HepG2 (cell line): ENCODE measurements around the gene SP5. TPM values are rescaled to one million over a fixed set of nuclear protein-coding genes. Genes with fewer than 3 reads are reported as not detected.
A peak's percentile ranks its signal among the peaks of the same experiment; 100 is the strongest.

Experiments
- ATAC-seq: fragments of 200-7000 bp; cut with Tn5 transposase; 3 replicates; pipeline ENCODE4 v1.9.1; 2020; ENCODE audit warnings: mild to moderate bottlenecking, moderate library complexity
- BruUV-seq: library from RNA; stranded (reverse); fragments of 400-500 nt; replicated peaks from 2 replicates; lab custom pipeline; 2021; lab: Mats Ljungman, UMichigan
- CTCF ChIA-PET: fragments of 300-600 bp; formaldehyde crosslinking; extraction: SDS; loops from one replicate; lab custom pipeline; 2021; ENCODE audit warnings: low total read pairs, inconsistent platforms, low intra/inter-chr PET ratio; lab: Yijun Ruan, JAX
- POLR2A ChIA-PET: fragments of 350-600 bp; sonication (Branson Sonifier 250); formaldehyde crosslinking; loops from one replicate; lab custom pipeline; 2020; ENCODE audit warnings: antibody characterized with exemption, inconsistent platforms; lab: Yijun Ruan, JAX
- DNase-seq: peaks from one replicate; pipeline ENCODE4 v3.0.0-alpha.2; 2015; ENCODE audit warnings: low spot score
- FAIRE-seq: peaks from 3 replicates; lab custom pipeline; 2011; peaks lifted over from hg19 to GRCh38; lab: Jason Lieb, UNC
- H2AFZ ChIP-seq: one replicate; pipeline ENCODE4 v1.6.1; 2011; ENCODE audit warnings: low read length, inconsistent platforms
- H3K27ac ChIP-seq: fragments of 300-600 bp; 3 replicates; pipeline ENCODE4 v1.8.0; 2011; ENCODE audit warnings: mixed run types, mild to moderate bottlenecking, mixed read lengths, low read length, inconsistent platforms; ENCODE audit not compliant: insufficient read depth; ENCODE audit errors: extremely low read length
- H3K27me3 ChIP-seq, 2 experiments: fragments of 200-600 bp in 1 of 2; 2 replicates in 1 of 2; 3 replicates in 1 of 2; pipeline versions ENCODE4 v1.6.0 to v1.8.0; 2011; ENCODE audit warnings: low read length in 2 of 2, mild to moderate bottlenecking in 2 of 2, moderate library complexity in 2 of 2, inconsistent platforms in 1 of 2; ENCODE audit not compliant: insufficient read depth in 2 of 2, control insufficient read depth in 1 of 2
- H3K36me3 ChIP-seq, 2 experiments: fragments of 200-600 bp in 1 of 2; replicated peaks in 1 of 2; 2 replicates in 1 of 2; 3 replicates in 1 of 2; pipeline versions ENCODE4 v1.5.1 to v1.8.0; 2011; ENCODE audit warnings: low read length in 2 of 2, inconsistent platforms in 1 of 2; ENCODE audit not compliant: insufficient read depth in 2 of 2, control insufficient read depth in 1 of 2
- H3K4me1 ChIP-seq: 2 replicates; pipeline ENCODE4 v1.5.1; 2012; ENCODE audit warnings: low read length, inconsistent platforms; ENCODE audit not compliant: insufficient read depth
- H3K4me2 ChIP-seq: 2 replicates; pipeline ENCODE4 v1.6.0; 2011; ENCODE audit warnings: low read depth, low read length, inconsistent platforms
- H3K4me3 ChIP-seq, 3 experiments: fragments of 200-600 bp in 1 of 3; sonication (generic), shearing (Covaris generic) in 1 of 3; replicated peaks in 1 of 3; 2 replicates each; pipeline ENCODE4 v1.5.1; 2011 to 2016; ENCODE audit warnings: low read length in 3 of 3, inconsistent platforms in 2 of 3, low read depth in 2 of 3, mild to moderate bottlenecking in 2 of 3, control low read depth in 1 of 3, mixed read lengths in 1 of 3; ENCODE audit not compliant: insufficient read depth in 1 of 3
- H3K79me2 ChIP-seq: one replicate; pipeline ENCODE4 v1.6.1; 2011; ENCODE audit warnings: low read length, inconsistent platforms; ENCODE audit not compliant: insufficient read depth
- H3K9ac ChIP-seq: 2 replicates; pipeline ENCODE4 v1.6.0; 2011; ENCODE audit warnings: mild to moderate bottlenecking, low read depth, low read length, inconsistent platforms; ENCODE audit not compliant: insufficient read depth
- H3K9me3 ChIP-seq: 2 replicates; pipeline ENCODE4 v1.5.1; 2012; ENCODE audit warnings: mild to moderate bottlenecking, low read length
- H4K20me1 ChIP-seq: 2 replicates; pipeline ENCODE4 v1.6.0; 2011; ENCODE audit warnings: inconsistent platforms, mild to moderate bottlenecking, low read length, moderate library complexity; ENCODE audit not compliant: insufficient read depth
- HMG20A ChIP-seq: IDR thresholded peaks from 2 replicates; pipeline ENCODE4 v1.6.1; 2016; ENCODE audit warnings: borderline replicate concordance
- IRF2 ChIP-seq: IDR thresholded peaks from 2 replicates; pipeline ENCODE4 v1.6.1; 2018; ENCODE audit warnings: missing genetic modification reagents, missing compliant biosample characterization
- NCOA2 ChIP-seq: sonication (generic); formaldehyde crosslinking; IDR thresholded peaks from 2 replicates; pipeline ENCODE4 v1.8.0; 2022; ENCODE audit warnings: inconsistent platforms
- PTBP1 ChIP-seq: fragments of 200-400 bp; formaldehyde crosslinking; IDR thresholded peaks from 2 replicates; pipeline ENCODE4 v1.6.1; 2018; ENCODE audit warnings: low read length, low read depth; ENCODE audit not compliant: poor library complexity, severe bottlenecking
- RBAK ChIP-seq: sonication (generic); formaldehyde crosslinking; IDR thresholded peaks from 2 replicates; pipeline ENCODE4 v1.5.1; 2020; ENCODE audit warnings: mild to moderate bottlenecking, missing genetic modification reagents
- SPEN ChIP-seq: sonication (generic); formaldehyde crosslinking; IDR thresholded peaks from 2 replicates; pipeline ENCODE4 v1.5.1; 2020; ENCODE audit warnings: low read depth, mild to moderate bottlenecking, missing genetic modification reagents
- TAF15 ChIP-seq: fragments of 200-400 bp; formaldehyde crosslinking; IDR thresholded peaks from one replicate; pipeline ENCODE4 v1.6.1; 2018; ENCODE audit warnings: mild to moderate bottlenecking, low read depth, low read length; ENCODE audit not compliant: poor library complexity, severe bottlenecking
- ZFX ChIP-seq: sonication (generic); formaldehyde crosslinking; IDR thresholded peaks from 2 replicates; pipeline ENCODE4 v1.4.0; 2020; ENCODE audit warnings: mild to moderate bottlenecking, low read depth, missing genetic modification reagents, moderate library complexity
- ZNF672 ChIP-seq: sonication (generic); formaldehyde crosslinking; IDR thresholded peaks from 2 replicates; pipeline ENCODE4 v1.8.1; 2022; ENCODE audit warnings: missing genetic modification reagents
- ZNF720 ChIP-seq: sonication (generic); formaldehyde crosslinking; IDR thresholded peaks from 2 replicates; pipeline ENCODE4 v1.4.0; 2020; ENCODE audit warnings: missing genetic modification reagents
- WGBS: methylation state at CpG from one replicate; pipeline ENCODE4 v1.1.6; 2017; ENCODE audit warnings: low lambda C conversion rate; 5-methylcytosine and 5-hydroxymethylcytosine counted together
- in situ Hi-C: cut with HindIII; loops from 2 replicates; pipeline ENCODE4 v1.10.0; 2017; ENCODE audit warnings: low pct_unique_long_range_greater_than_20kb; ENCODE audit not compliant: extremely low pct_ligation_motif_present
- intact Hi-C: fragments of 100-400 bp; cut with micrococcal nuclease; formaldehyde crosslinking; loops from one replicate; pipeline ENCODE4 v1.10.0; 2022; ENCODE audit not compliant: unreplicated experiment
- polyA plus RNA-seq, 8 experiments: library from polyadenylated mRNA; depleted of rRNA in 3 of 8; stranded (reverse) in 7 of 8; unstranded in 1 of 8; fragments of >200 nt; fragmentation: Illumina TruSeq in 4 of 8; extraction: Trizol in 4 of 8; gene quantifications; 2 replicates each; pipeline versions ENCODE4 v1.2.1 to v1.2.3, GENCODE V29; 2011 to 2016; ENCODE audit warnings: low read depth in 4 of 8, missing spikeins in 1 of 8, mixed read lengths in 1 of 8; ENCODE audit not compliant: insufficient read depth in 1 of 8
- total RNA-seq, 5 experiments: library from RNA; depleted of rRNA; stranded (reverse); fragments of >200 nt; fragmentation: Illumina TruSeq; extraction: Trizol; gene quantifications; 2 replicates each; pipeline ENCODE4 v1.2.3, GENCODE V29; 2016; ENCODE audit warnings: low read depth in 1 of 5
- TF ChIP-seq, protein P1 (sequence below): conservative IDR thresholded peaks from 2 replicates; pipeline ENCODE4 v1.6.1; 2018; ENCODE audit warnings: missing genetic modification reagents
- TF ChIP-seq, protein P2 (sequence below), 2 experiments: fragments of 450-650 bp in 1 of 2; sonication (generic) in 1 of 2; formaldehyde crosslinking in 1 of 2; IDR thresholded peaks; 2 replicates each; pipeline versions ENCODE4 v1.6.1 to v1.8.0; 2016 to 2022; ENCODE audit warnings: antibody characterized with exemption in 1 of 2, mild to moderate bottlenecking in 1 of 2, missing genetic modification reagents in 1 of 2
- TF ChIP-seq, protein P3 (sequence below): sonication (generic); formaldehyde crosslinking; IDR thresholded peaks from 2 replicates; pipeline ENCODE4 v1.5.0; 2020; ENCODE audit warnings: missing genetic modification reagents

Gene SP5
- total and polyA plus RNA-seq, 2 of the 13 experiments (the other 11 are each of a cell fraction or from before 2014, with no cell fraction given), result 50.8 to 119 TPM

DNA sequence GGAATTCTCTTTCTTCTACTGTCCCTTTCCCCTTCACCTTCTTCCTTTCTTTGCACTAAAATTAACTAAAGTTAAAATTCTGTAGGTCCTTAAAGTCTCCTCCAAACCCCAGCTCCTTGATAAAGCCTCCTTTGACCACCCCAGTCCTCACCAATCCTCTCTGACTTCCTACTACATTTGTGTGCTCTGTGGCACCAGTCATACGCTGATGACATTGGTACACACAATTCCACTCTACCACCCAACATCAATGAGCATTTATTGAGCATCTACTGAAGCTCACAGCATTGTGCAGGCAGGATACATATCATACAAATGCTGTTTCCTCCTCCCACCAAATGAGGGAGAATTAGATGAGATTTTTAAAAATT, 4.5 kb upstream of the SP5 start:
- Histone ChIP-seq H3K4me1 (peaks cover 62% of the 10 kb centered on the region), H2AFZ (no peak overlapping the region), H3K27ac (peak overlapping the region; percentile 100), H3K27me3 (no peaks in the 10 kb centered on the region; a peak in 1 of 5 replicates), H4K20me1 (no peaks in the 10 kb centered on the region), H3K79me2 (peaks cover 63% of the 10 kb centered on the region), H3K9ac (peak overlapping the region; percentile 99), H3K4me2 (peak overlapping the region; percentile 100), H3K9me3 (no peaks in the 10 kb centered on the region), H3K36me3 (no peaks in the 10 kb centered on the region; a peak in 2 of 5 replicates), H3K4me3 (peak overlapping the region; percentile 95 to 99 (median 99))
- no peak for FAIRE-seq
- in situ Hi-C loops, result loop anchor here (5.0 to 10.0 kb wide), 2 partner anchors 253 to 444 kb away; no protein-coding TSS in a partner anchor
- intact Hi-C loops, result loop anchor here (2.0 kb wide), 1 partner anchor 302 kb away; no protein-coding TSS in a partner anchor
- ChIA-PET POLR2A (interaction anchor here (0.6 to 7.9 kb wide), 11 partner anchors 10 to 301 kb away, joined by 3 to 123 read pairs (median 7); partner anchors contain the start of gene ERICH2), CTCF (interaction anchor here (1.4 kb wide), 1 partner anchor 102 kb away, joined by 3 read pairs; no protein-coding TSS in a partner anchor)
- BruUV-seq, result no TSS peak
- no peak for ATAC-seq
- WGBS, result 3% methylated on average over 1 of the region's 1 CpG
- DNase-seq, result no peak
- TF ChIP-seq, protein P1, sequence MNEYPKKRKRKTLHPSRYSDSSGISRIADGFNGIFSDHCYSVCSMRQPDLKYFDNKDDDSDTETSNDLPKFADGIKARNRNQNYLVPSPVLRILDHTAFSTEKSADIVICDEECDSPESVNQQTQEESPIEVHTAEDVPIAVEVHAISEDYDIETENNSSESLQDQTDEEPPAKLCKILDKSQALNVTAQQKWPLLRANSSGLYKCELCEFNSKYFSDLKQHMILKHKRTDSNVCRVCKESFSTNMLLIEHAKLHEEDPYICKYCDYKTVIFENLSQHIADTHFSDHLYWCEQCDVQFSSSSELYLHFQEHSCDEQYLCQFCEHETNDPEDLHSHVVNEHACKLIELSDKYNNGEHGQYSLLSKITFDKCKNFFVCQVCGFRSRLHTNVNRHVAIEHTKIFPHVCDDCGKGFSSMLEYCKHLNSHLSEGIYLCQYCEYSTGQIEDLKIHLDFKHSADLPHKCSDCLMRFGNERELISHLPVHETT (CRISPR knock-in tag), result no peak
- no peak for TF ChIP-seq NCOA2 (CRISPR knock-in tag)
- TF ChIP-seq IRF2 (CRISPR knock-in tag), result no peak
- TF ChIP-seq HMG20A, result 0 out of 2 replicates have a peak, but pooled peaks have one; percentile 2
- TF ChIP-seq ZNF720 (CRISPR knock-in tag), result no peak
- TF ChIP-seq, protein P2, sequence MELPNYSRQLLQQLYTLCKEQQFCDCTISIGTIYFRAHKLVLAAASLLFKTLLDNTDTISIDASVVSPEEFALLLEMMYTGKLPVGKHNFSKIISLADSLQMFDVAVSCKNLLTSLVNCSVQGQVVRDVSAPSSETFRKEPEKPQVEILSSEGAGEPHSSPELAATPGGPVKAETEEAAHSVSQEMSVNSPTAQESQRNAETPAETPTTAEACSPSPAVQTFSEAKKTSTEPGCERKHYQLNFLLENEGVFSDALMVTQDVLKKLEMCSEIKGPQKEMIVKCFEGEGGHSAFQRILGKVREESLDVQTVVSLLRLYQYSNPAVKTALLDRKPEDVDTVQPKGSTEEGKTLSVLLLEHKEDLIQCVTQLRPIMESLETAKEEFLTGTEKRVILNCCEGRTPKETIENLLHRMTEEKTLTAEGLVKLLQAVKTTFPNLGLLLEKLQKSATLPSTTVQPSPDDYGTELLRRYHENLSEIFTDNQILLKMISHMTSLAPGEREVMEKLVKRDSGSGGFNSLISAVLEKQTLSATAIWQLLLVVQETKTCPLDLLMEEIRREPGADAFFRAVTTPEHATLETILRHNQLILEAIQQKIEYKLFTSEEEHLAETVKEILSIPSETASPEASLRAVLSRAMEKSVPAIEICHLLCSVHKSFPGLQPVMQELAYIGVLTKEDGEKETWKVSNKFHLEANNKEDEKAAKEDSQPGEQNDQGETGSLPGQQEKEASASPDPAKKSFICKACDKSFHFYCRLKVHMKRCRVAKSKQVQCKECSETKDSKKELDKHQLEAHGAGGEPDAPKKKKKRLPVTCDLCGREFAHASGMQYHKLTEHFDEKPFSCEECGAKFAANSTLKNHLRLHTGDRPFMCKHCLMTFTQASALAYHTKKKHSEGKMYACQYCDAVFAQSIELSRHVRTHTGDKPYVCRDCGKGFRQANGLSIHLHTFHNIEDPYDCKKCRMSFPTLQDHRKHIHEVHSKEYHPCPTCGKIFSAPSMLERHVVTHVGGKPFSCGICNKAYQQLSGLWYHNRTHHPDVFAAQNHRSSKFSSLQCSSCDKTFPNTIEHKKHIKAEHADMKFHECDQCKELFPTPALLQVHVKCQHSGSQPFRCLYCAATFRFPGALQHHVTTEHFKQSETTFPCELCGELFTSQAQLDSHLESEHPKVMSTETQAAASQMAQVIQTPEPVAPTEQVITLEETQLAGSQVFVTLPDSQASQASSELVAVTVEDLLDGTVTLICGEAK (IDR thresholded peaks at IDR 0.05), result no peak
- TF ChIP-seq, protein P2 (CRISPR knock-in tag; IDR thresholded peaks at IDR 0.05), result no peak
- no peak for TF ChIP-seq TAF15
- TF ChIP-seq, protein P3, sequence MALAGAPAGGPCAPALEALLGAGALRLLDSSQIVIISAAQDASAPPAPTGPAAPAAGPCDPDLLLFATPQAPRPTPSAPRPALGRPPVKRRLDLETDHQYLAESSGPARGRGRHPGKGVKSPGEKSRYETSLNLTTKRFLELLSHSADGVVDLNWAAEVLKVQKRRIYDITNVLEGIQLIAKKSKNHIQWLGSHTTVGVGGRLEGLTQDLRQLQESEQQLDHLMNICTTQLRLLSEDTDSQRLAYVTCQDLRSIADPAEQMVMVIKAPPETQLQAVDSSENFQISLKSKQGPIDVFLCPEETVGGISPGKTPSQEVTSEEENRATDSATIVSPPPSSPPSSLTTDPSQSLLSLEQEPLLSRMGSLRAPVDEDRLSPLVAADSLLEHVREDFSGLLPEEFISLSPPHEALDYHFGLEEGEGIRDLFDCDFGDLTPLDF (CRISPR knock-in tag), result no peak
- no peak for TF ChIP-seq PTBP1
- no peak for TF ChIP-seq SPEN (CRISPR knock-in tag)
- TF ChIP-seq ZFX (CRISPR knock-in tag), result 0 out of 2 replicates have a peak, but pooled peaks have one; percentile 24
- TF ChIP-seq ZNF672 (CRISPR knock-in tag), result no peak
- TF ChIP-seq RBAK (CRISPR knock-in tag), result no peak
